HepG2 (cell line): ENCODE results near the gene ARHGAP21. TPM values are rescaled to one million over a fixed set of nuclear protein-coding genes. Genes with fewer than 3 reads are reported as not detected.
A peak's percentile ranks its signal among the peaks of the same experiment; 100 is the strongest.

Experiments
- CREBL2 ChIP-seq: sonication (generic); formaldehyde crosslinking; IDR thresholded peaks from 2 replicates; pipeline ENCODE4 v1.8.1; 2023; ENCODE audit warnings: missing genetic modification reagents, mild to moderate bottlenecking, borderline replicate concordance
- CREM ChIP-seq, 2 experiments: sonication (generic) in 1 of 2; formaldehyde crosslinking in 1 of 2; IDR thresholded peaks; 2 replicates each; pipeline versions ENCODE4 v1.4.0 to v1.6.1; 2016 to 2020; ENCODE audit warnings: antibody characterized with exemption in 1 of 2, mild to moderate bottlenecking in 1 of 2, missing genetic modification reagents in 1 of 2
- HOXA9 ChIP-seq: sonication (generic); formaldehyde crosslinking; IDR thresholded peaks from 2 replicates; pipeline ENCODE4 v1.8.1; 2022; ENCODE audit warnings: missing genetic modification reagents, mild to moderate bottlenecking, moderate library complexity, borderline replicate concordance
- KDM6A ChIP-seq: IDR thresholded peaks from 2 replicates; pipeline ENCODE4 v1.6.1; 2016; ENCODE audit warnings: low read depth
- MAZ ChIP-seq, 2 experiments: sonication (generic) in 1 of 2; formaldehyde crosslinking in 1 of 2; IDR thresholded peaks; 2 replicates each; pipeline versions ENCODE4 v1.5.0 to v1.6.1; 2012 to 2020; ENCODE audit warnings: low read depth in 2 of 2, mild to moderate bottlenecking in 2 of 2, borderline replicate concordance in 1 of 2, improper control_type of control experiment in 1 of 2, low read length in 1 of 2, missing genetic modification reagents in 1 of 2, moderate library complexity in 1 of 2
- MIXL1 ChIP-seq: IDR thresholded peaks from 2 replicates; pipeline ENCODE4 v1.6.1; 2016
- RELA ChIP-seq: sonication (generic); formaldehyde crosslinking; IDR thresholded peaks from 2 replicates; pipeline ENCODE4 v1.4.0; 2020; ENCODE audit warnings: missing genetic modification reagents
- SNAPC2 ChIP-seq: sonication (generic); formaldehyde crosslinking; IDR thresholded peaks from 2 replicates; pipeline ENCODE4 v1.8.1; 2022; ENCODE audit warnings: mild to moderate bottlenecking, missing genetic modification reagents
- THAP11 ChIP-seq: IDR thresholded peaks from 2 replicates; pipeline ENCODE4 v1.6.1; 2016; ENCODE audit warnings: missing biosample characterization, missing genetic modification reagents
- U2AF2 ChIP-seq: fragments of 200-400 bp; formaldehyde crosslinking; IDR thresholded peaks from 2 replicates; pipeline ENCODE4 v1.6.1; 2017; ENCODE audit warnings: low read depth, mild to moderate bottlenecking, low read length
- ZFP41 ChIP-seq: sonication (generic); formaldehyde crosslinking; IDR thresholded peaks from 2 replicates; pipeline ENCODE4 v1.4.0; 2020; ENCODE audit warnings: mild to moderate bottlenecking, missing genetic modification reagents, borderline replicate concordance
- ZMYM4 ChIP-seq: sonication (generic); formaldehyde crosslinking; IDR thresholded peaks from 2 replicates; pipeline ENCODE4 v1.8.1; 2023; ENCODE audit warnings: mild to moderate bottlenecking, missing genetic modification reagents
- ZNF143 ChIP-seq: sonication (generic); formaldehyde crosslinking; IDR thresholded peaks from 2 replicates; pipeline ENCODE4 v1.4.0; 2020; ENCODE audit warnings: missing genetic modification reagents
- ZNF160 ChIP-seq: sonication (generic); formaldehyde crosslinking; IDR thresholded peaks from 2 replicates; pipeline ENCODE4 v1.8.0; 2022; ENCODE audit warnings: mild to moderate bottlenecking, inconsistent platforms, missing genetic modification reagents
- ZNF768 ChIP-seq: sonication (generic); formaldehyde crosslinking; IDR thresholded peaks from 2 replicates; pipeline ENCODE4 v1.4.0; 2020; ENCODE audit warnings: missing genetic modification reagents
- ZNF841 ChIP-seq: sonication (generic); formaldehyde crosslinking; IDR thresholded peaks from 2 replicates; pipeline ENCODE4 v1.8.1; 2023; ENCODE audit warnings: missing genetic modification reagents, borderline replicate concordance
- ZSCAN20 ChIP-seq: sonication (generic); formaldehyde crosslinking; IDR thresholded peaks from 2 replicates; pipeline ENCODE4 v1.4.0; 2020; ENCODE audit warnings: missing genetic modification reagents, mild to moderate bottlenecking, borderline replicate concordance
- polyA plus RNA-seq, 8 experiments: library from polyadenylated mRNA; depleted of rRNA in 3 of 8; stranded (reverse) in 7 of 8; unstranded in 1 of 8; fragments of >200 nt; fragmentation: Illumina TruSeq in 4 of 8; extraction: Trizol in 4 of 8; gene quantifications; 2 replicates each; pipeline versions ENCODE4 v1.2.1 to v1.2.3, GENCODE V29; 2011 to 2016; ENCODE audit warnings: low read depth in 4 of 8, missing spikeins in 1 of 8, mixed read lengths in 1 of 8; ENCODE audit not compliant: insufficient read depth in 1 of 8
- total RNA-seq, 5 experiments: library from RNA; depleted of rRNA; stranded (reverse); fragments of >200 nt; fragmentation: Illumina TruSeq; extraction: Trizol; gene quantifications; 2 replicates each; pipeline ENCODE4 v1.2.3, GENCODE V29; 2016; ENCODE audit warnings: low read depth in 1 of 5
- TF ChIP-seq, protein P1 (sequence below): sonication (generic); formaldehyde crosslinking; IDR thresholded peaks from 2 replicates; pipeline ENCODE4 v1.4.0; 2020; ENCODE audit warnings: missing genetic modification reagents
- TF ChIP-seq, protein P2 (sequence below): IDR thresholded peaks from 2 replicates; pipeline ENCODE4 v1.6.1; 2016
- TF ChIP-seq, protein P3 (sequence below): sonication (generic); formaldehyde crosslinking; IDR thresholded peaks from 2 replicates; pipeline ENCODE4 v1.8.1; 2023; ENCODE audit warnings: mild to moderate bottlenecking, missing genetic modification reagents
- TF ChIP-seq, protein P4 (sequence below): conservative IDR thresholded peaks from 2 replicates; pipeline ENCODE4 v1.6.1; 2018; ENCODE audit warnings: missing genetic modification reagents

ARHGAP21 gene
- total and polyA plus RNA-seq, 2 of the 13 experiments (the other 11 are each of a cell fraction or from before 2014, with no cell fraction given): 23.9 to 26.6 TPM

- TF ChIP-seq MAZ (IDR thresholded peaks at IDR 0.05; ENCODE audit: borderline replicate concordance, low read depth, low read length) (no peak), MAZ (CRISPR knock-in tag; IDR thresholded peaks at IDR 0.05; ENCODE audit: low read depth) (no peak), CREBL2 (CRISPR knock-in tag) (no peak), THAP11 (CRISPR knock-in tag) (no peak), SNAPC2 (CRISPR knock-in tag) (no peak), HOXA9 (CRISPR knock-in tag) (no peak), MIXL1 (no peak), ZNF143 (CRISPR knock-in tag) (no peak), CREM (IDR thresholded peaks at IDR 0.05) (peak; percentile 69; the same call in 1 of the 2 replicates), CREM (CRISPR knock-in tag; IDR thresholded peaks at IDR 0.05) (no peak), ZSCAN20 (CRISPR knock-in tag) (no peak), ZFP41 (CRISPR knock-in tag) (no peak), ZNF841 (no peak), U2AF2 (no peak), KDM6A (CRISPR knock-in tag) (0 out of 2 replicates have a peak, but pooled peaks have one; percentile 20), ZNF768 (no peak), ZMYM4 (CRISPR knock-in tag) (no peak), RELA (CRISPR knock-in tag) (no peak), ZNF160 (CRISPR knock-in tag) (no peak)
- TF ChIP-seq, protein P1, sequence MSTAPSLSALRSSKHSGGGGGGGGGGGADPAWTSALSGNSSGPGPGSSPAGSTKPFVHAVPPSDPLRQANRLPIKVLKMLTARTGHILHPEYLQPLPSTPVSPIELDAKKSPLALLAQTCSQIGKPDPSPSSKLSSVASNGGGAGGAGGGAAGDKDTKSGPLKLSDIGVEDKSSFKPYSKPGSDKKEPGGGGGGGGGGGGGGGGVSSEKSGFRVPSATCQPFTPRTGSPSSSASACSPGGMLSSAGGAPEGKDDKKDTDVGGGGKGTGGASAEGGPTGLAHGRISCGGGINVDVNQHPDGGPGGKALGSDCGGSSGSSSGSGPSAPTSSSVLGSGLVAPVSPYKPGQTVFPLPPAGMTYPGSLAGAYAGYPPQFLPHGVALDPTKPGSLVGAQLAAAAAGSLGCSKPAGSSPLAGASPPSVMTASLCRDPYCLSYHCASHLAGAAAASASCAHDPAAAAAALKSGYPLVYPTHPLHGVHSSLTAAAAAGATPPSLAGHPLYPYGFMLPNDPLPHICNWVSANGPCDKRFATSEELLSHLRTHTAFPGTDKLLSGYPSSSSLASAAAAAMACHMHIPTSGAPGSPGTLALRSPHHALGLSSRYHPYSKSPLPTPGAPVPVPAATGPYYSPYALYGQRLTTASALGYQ: 0 out of 2 replicates have a peak, but pooled peaks have one; percentile 31
- TF ChIP-seq, protein P2, sequence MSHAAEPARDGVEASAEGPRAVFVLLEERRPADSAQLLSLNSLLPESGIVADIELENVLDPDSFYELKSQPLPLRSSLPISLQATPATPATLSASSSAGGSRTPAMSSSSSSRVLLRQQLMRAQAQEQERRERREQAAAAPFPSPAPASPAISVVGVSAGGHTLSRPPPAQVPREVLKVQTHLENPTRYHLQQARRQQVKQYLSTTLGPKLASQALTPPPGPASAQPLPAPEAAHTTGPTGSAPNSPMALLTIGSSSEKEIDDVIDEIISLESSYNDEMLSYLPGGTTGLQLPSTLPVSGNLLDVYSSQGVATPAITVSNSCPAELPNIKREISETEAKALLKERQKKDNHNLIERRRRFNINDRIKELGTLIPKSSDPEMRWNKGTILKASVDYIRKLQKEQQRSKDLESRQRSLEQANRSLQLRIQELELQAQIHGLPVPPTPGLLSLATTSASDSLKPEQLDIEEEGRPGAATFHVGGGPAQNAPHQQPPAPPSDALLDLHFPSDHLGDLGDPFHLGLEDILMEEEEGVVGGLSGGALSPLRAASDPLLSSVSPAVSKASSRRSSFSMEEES: no peak
- TF ChIP-seq, protein P3, sequence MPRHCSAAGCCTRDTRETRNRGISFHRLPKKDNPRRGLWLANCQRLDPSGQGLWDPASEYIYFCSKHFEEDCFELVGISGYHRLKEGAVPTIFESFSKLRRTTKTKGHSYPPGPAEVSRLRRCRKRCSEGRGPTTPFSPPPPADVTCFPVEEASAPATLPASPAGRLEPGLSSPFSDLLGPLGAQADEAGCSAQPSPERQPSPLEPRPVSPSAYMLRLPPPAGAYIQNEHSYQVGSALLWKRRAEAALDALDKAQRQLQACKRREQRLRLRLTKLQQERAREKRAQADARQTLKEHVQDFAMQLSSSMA: no peak
- TF ChIP-seq, protein P4, sequence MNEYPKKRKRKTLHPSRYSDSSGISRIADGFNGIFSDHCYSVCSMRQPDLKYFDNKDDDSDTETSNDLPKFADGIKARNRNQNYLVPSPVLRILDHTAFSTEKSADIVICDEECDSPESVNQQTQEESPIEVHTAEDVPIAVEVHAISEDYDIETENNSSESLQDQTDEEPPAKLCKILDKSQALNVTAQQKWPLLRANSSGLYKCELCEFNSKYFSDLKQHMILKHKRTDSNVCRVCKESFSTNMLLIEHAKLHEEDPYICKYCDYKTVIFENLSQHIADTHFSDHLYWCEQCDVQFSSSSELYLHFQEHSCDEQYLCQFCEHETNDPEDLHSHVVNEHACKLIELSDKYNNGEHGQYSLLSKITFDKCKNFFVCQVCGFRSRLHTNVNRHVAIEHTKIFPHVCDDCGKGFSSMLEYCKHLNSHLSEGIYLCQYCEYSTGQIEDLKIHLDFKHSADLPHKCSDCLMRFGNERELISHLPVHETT: no peak
These were observed 42.8 kb downstream of the ARHGAP21 start (continued) for GRCh38 chr10:24680647-24681524.
